ENCODE measurements around the gene KCNMA1.
"Not testable (repeated sequence)": the region's sequence is repeated elsewhere in the genome, so short reads cannot be mapped to it uniquely, and the experiment has no call there.

DNA sequence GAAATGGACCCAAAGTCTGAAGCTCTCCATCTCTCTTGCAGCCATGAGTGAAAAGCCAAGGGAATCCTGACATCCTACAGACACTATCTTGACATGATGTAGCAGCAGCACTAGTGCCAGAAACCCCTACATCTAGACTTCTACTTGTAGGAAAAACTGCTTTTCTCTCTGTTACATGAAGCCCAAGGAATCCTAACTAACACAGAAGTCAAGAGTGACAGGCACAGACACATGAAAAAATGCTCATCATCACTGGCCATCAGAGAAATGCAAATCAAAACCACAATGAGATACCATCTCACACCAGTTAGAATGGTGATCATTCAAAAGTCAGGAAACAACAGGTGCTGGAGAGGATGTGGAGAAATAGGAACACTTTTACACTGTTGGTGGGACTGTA, 297.7 kb downstream of the KCNMA1 start:
- TF ChIP-seq, protein P1, sequence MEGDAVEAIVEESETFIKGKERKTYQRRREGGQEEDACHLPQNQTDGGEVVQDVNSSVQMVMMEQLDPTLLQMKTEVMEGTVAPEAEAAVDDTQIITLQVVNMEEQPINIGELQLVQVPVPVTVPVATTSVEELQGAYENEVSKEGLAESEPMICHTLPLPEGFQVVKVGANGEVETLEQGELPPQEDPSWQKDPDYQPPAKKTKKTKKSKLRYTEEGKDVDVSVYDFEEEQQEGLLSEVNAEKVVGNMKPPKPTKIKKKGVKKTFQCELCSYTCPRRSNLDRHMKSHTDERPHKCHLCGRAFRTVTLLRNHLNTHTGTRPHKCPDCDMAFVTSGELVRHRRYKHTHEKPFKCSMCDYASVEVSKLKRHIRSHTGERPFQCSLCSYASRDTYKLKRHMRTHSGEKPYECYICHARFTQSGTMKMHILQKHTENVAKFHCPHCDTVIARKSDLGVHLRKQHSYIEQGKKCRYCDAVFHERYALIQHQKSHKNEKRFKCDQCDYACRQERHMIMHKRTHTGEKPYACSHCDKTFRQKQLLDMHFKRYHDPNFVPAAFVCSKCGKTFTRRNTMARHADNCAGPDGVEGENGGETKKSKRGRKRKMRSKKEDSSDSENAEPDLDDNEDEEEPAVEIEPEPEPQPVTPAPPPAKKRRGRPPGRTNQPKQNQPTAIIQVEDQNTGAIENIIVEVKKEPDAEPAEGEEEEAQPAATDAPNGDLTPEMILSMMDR (IDR thresholded peaks at IDR 0.05): not testable (repeated sequence)
- not testable (repeated sequence) for TF ChIP-seq POLR2AphosphoS5, POLR2A, EP300 (IDR thresholded peaks at IDR 0.05)
